ENCODE results near the gene ATP2A3.

Gene ATP2A3

GRCh38 chr17:3972281-3972731 lies 8.1 kb upstream of the ATP2A3 start:
- DNase-seq = no peak

GRCh38 chr17:3970668-3971067 lies 6.4 kb upstream of the ATP2A3 start:
- DNase-seq = no peak

GRCh38 chr17:3969963-3970362 lies 5.7 kb upstream of the ATP2A3 start:
- no peak for DNase-seq

GRCh38 chr17:3968886-3969524 lies 4.8 kb upstream of the ATP2A3 start:
- no peak for DNase-seq

- DNase-seq = no peak
Observed at GRCh38 chr17:3968015-3968414, 3.8 kb upstream of the ATP2A3 start.

- no peak for DNase-seq
Observed at GRCh38 chr17:3966720-3967363, 2.6 kb upstream of the ATP2A3 start.

- DNase-seq = peak; percentile 16 to 39 (median 28)
Observed at GRCh38 chr17:3965118-3965800, 1.0 kb upstream of the ATP2A3 start.

- DNase-seq = peak in 3 of 4 experiments; percentile 22 to 79 (median 59)
Observed at GRCh38 chr17:3963237-3964201, 718 bp downstream of the ATP2A3 start.

- no peak for DNase-seq
Observed at GRCh38 chr17:3962965-3963236, 1.3 kb downstream of the ATP2A3 start.

- no peak for DNase-seq
Observed at GRCh38 chr17:3962217-3962964, 1.8 kb downstream of the ATP2A3 start.

GRCh38 chr17:3961564-3962047 lies 2.6 kb downstream of the ATP2A3 start:
- DNase-seq = no peak

- DNase-seq = no peak
Observed at GRCh38 chr17:3960764-3961163, 3.5 kb downstream of the ATP2A3 start.

- no peak for DNase-seq
Observed at GRCh38 chr17:3959921-3960601, 4.2 kb downstream of the ATP2A3 start.

GRCh38 chr17:3959295-3959899 lies 4.8 kb downstream of the ATP2A3 start:
- DNase-seq = no peak

- DNase-seq = no peak
Observed at GRCh38 chr17:3957735-3958599, 6.3 kb downstream of the ATP2A3 start.

GRCh38 chr17:3956983-3957382 lies 7.3 kb downstream of the ATP2A3 start:
- no peak for DNase-seq

- DNase-seq = no peak
Observed at GRCh38 chr17:3956327-3956957, 7.8 kb downstream of the ATP2A3 start.

GRCh38 chr17:3955673-3955988 lies 8.6 kb downstream of the ATP2A3 start:
- DNase-seq = no peak

- no peak for DNase-seq
Observed at GRCh38 chr17:3954976-3955672, 9.1 kb downstream of the ATP2A3 start.
